Measurements from ENCODE around the gene MAST1. TPM values are rescaled to one million over a fixed set of nuclear protein-coding genes. Genes with fewer than 3 reads are reported as not detected.

The MAST1 gene
- total RNA-seq, 1 donor from 2014 or later = 5.3 TPM

DNA sequence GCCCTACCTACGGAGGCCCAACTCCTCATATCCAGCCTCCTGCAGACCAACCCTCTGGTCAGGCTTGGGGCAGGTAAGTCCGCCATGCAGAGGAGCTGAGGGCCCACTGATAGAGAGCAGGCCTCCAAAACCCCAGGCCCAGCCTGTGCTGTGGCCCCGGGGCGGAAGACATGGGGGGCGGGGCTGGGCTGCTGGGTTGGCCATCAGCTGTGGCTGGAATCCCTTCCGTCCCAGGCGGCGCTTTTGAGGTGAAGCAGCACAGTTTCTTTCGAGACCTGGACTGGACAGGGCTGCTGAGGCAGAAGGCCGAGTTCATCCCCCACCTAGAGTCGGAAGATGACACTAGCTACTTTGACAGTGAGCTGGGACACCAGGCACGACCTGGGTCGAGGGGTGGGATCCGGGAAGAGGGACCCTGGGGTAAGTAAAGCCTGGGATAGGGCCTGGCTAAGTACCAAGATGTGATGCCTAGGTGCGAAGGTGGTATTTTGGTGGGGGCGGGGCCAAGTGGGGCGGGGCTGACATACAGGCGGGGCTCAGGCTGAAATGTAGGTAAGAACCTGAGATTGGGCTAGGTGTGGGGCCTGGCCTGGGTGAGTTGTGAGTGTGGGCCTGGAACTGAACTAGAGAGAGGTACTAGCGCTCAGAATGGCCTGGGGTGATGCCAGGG, 27.6 kb downstream of the MAST1 start:
- Mint-ChIP-seq H3K4me3 (ENCODE audit: low read depth) (no peak overlapping the region), H3K27ac (peak overlapping the region; percentile 73), H3K36me3 (ENCODE audit: insufficient read depth) (peaks cover 1% of the 10 kb centered on the region), H3K9me3 (ENCODE audit: low read depth) (no peaks in the 10 kb centered on the region), H3K4me1 (ENCODE audit: low read depth) (peaks cover 2% of the 10 kb centered on the region), H3K27me3 (peaks cover 3% of the 10 kb centered on the region)
- DNase-seq (ENCODE audit: low spot score, unreplicated experiment) = no peak
- TF ChIP-seq, protein P1, sequence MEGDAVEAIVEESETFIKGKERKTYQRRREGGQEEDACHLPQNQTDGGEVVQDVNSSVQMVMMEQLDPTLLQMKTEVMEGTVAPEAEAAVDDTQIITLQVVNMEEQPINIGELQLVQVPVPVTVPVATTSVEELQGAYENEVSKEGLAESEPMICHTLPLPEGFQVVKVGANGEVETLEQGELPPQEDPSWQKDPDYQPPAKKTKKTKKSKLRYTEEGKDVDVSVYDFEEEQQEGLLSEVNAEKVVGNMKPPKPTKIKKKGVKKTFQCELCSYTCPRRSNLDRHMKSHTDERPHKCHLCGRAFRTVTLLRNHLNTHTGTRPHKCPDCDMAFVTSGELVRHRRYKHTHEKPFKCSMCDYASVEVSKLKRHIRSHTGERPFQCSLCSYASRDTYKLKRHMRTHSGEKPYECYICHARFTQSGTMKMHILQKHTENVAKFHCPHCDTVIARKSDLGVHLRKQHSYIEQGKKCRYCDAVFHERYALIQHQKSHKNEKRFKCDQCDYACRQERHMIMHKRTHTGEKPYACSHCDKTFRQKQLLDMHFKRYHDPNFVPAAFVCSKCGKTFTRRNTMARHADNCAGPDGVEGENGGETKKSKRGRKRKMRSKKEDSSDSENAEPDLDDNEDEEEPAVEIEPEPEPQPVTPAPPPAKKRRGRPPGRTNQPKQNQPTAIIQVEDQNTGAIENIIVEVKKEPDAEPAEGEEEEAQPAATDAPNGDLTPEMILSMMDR (IDR thresholded peaks at IDR 0.05; ENCODE audit: unreplicated experiment) = no peak

DNA sequence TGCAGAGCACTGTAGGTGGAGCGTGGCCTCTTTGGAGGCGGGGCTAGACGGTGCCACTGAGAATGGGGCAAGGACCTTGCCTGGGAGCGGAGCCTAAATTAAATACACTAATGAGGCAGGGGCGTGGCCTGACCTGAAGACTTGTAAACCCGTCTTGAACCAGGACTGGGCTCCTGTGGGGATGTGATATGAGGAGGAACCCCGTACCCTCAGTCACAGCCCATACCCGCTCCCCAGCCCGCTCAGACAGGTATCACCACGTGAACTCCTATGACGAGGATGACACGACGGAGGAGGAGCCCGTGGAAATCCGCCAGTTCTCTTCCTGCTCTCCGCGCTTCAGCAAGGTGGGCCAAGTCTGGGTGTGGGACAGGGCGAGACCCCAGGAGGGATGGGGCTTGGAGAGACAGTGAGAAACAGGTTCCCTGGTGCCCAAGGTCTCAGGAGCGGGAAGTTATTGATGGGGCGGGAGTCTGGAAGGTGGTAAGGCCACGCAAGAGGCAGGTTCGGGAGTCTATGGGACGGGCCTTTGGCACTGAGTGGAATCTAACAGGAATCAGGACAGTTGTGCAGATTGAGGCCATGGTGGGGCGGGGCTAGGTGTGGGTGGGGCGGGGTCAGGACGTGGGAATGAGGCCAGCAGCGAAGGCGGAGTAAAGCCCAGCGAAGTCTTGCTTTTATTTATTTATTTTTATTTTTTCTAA, 28.3 kb downstream of the MAST1 start:
- DNase-seq (ENCODE audit: low spot score, unreplicated experiment) = no peak
- peaks cover 3% of the 10 kb centered on the region for H3K36me3 Mint-ChIP-seq (ENCODE audit: insufficient read depth)

GRCh38 chr19:12867120-12868099, 29.1 kb downstream of the MAST1 start:
- Mint-ChIP-seq H3K36me3 (ENCODE audit: insufficient read depth) (peaks cover 10% of the 10 kb centered on the region), H3K27me3 (peaks cover 3% of the 10 kb centered on the region), H3K4me3 (ENCODE audit: low read depth) (peak overlapping the region; percentile 63), H3K9me3 (ENCODE audit: low read depth) (peaks cover 5% of the 10 kb centered on the region), H3K27ac (peak overlapping the region; percentile 59), H3K4me1 (ENCODE audit: low read depth) (peaks cover 2% of the 10 kb centered on the region)
- TF ChIP-seq, protein P1 (IDR thresholded peaks at IDR 0.05; ENCODE audit: unreplicated experiment) = peak; percentile 36
- peak; percentile 76 for DNase-seq (ENCODE audit: low spot score, unreplicated experiment)

More for the DNA sequence above, 28.3 kb downstream of the MAST1 start:
- Mint-ChIP-seq H3K4me1 (ENCODE audit: low read depth) (peaks cover 2% of the 10 kb centered on the region), H3K9me3 (ENCODE audit: low read depth) (no peaks in the 10 kb centered on the region), H3K4me3 (ENCODE audit: low read depth) (peak overlapping the region; percentile 38), H3K27me3 (peaks cover 3% of the 10 kb centered on the region), H3K27ac (peak overlapping the region; percentile 73)
- TF ChIP-seq, protein P1 (IDR thresholded peaks at IDR 0.05; ENCODE audit: unreplicated experiment) = no peak

- Mint-ChIP-seq H3K36me3 (ENCODE audit: insufficient read depth) (peaks cover 17% of the 10 kb centered on the region), H3K4me3 (ENCODE audit: low read depth) (no peak overlapping the region), H3K27me3 (peaks cover 3% of the 10 kb centered on the region), H3K4me1 (ENCODE audit: low read depth) (peaks cover 2% of the 10 kb centered on the region), H3K9me3 (ENCODE audit: low read depth) (peaks cover 8% of the 10 kb centered on the region), H3K27ac (no peak overlapping the region)
- no peak for DNase-seq (ENCODE audit: low spot score, unreplicated experiment)
- TF ChIP-seq, protein P1 (IDR thresholded peaks at IDR 0.05; ENCODE audit: unreplicated experiment) = no peak
Measured at GRCh38 chr19:12868540-12869112, 30.3 kb downstream of the MAST1 start.

All from progenitor cell of endocrine pancreas (in vitro differentiated cells).